K562 (cell line): ENCODE data around the gene CCNY. TPM values are rescaled to one million over a fixed set of nuclear protein-coding genes. Genes with fewer than 3 reads are reported as not detected.

Source experiments
- ARID1B ChIP-seq: fragments of 450-650 bp; IDR thresholded peaks from 2 replicates; pipeline ENCODE4 v1.6.1; 2016; ENCODE audit warnings: antibody characterized with exemption, mild to moderate bottlenecking, inconsistent platforms
- CBFA2T3 ChIP-seq: fragments of 450-650 bp; IDR thresholded peaks from 2 replicates; pipeline ENCODE4 v1.6.1; 2017
- CEBPG ChIP-seq, 3 experiments: fragments of 200-800 bp in 1 of 3; sonication (Bioruptor generic) in 1 of 3; sonication (generic) in 1 of 3; formaldehyde crosslinking in 1 of 3; IDR thresholded peaks in 2 of 3; conservative IDR thresholded peaks in 1 of 3; 2 replicates each; pipeline versions ENCODE4 v1.6.1 to v1.8.0; 2016 to 2022; ENCODE audit warnings: missing compliant biosample characterization in 2 of 3, missing genetic modification characterization in 2 of 3, mild to moderate bottlenecking in 1 of 3, missing genetic modification reagents in 1 of 3
- DPF2 ChIP-seq: fragments of 450-650 bp; IDR thresholded peaks from 2 replicates; pipeline ENCODE4 v1.6.1; 2016
- EGR1 ChIP-seq: fragments of 450-650 bp; conservative IDR thresholded peaks from 2 replicates; pipeline ENCODE4 v1.6.1; 2017; ENCODE audit warnings: mild to moderate bottlenecking
- FOS ChIP-seq: IDR thresholded peaks from 3 replicates; pipeline ENCODE4 v1.6.1; 2011; ENCODE audit not compliant: insufficient read length; ENCODE audit errors: extremely low read depth
- HDAC3 ChIP-seq: fragments of 450-650 bp; IDR thresholded peaks from 2 replicates; pipeline ENCODE4 v1.6.1; 2018; ENCODE audit warnings: borderline replicate concordance, mild to moderate bottlenecking, moderate library complexity; ENCODE audit not compliant: partially characterized antibody
- HDGF ChIP-seq: fragments of 450-650 bp; IDR thresholded peaks from 2 replicates; pipeline ENCODE4 v1.6.1; 2016
- NFE2 ChIP-seq: IDR thresholded peaks from 2 replicates; pipeline ENCODE4 v1.6.1; 2014; ENCODE audit warnings: antibody characterized with exemption, low read depth
- NR4A1 ChIP-seq, 2 experiments: fragments of 250-450 bp in 1 of 2; fragments of 450-650 bp in 1 of 2; sonication (Bioruptor Pico) in 1 of 2; IDR thresholded peaks; 2 replicates each; pipeline versions ENCODE4 v1.4.0 to v1.6.1; 2016 to 2020; ENCODE audit warnings: mild to moderate bottlenecking in 2 of 2, missing compliant biosample characterization in 1 of 2, missing genetic modification characterization in 1 of 2, moderate library complexity in 1 of 2
- POLR2AphosphoS2 ChIP-seq: IDR thresholded peaks from 2 replicates; pipeline ENCODE4 v1.6.1; 2012; ENCODE audit warnings: low read length, improper control_type of control experiment
- SMARCA4 ChIP-seq: fragments of 450-650 bp; IDR thresholded peaks from 2 replicates; pipeline ENCODE4 v1.6.1; 2016
- SMARCC2 ChIP-seq: fragments of 450-650 bp; IDR thresholded peaks from 2 replicates; pipeline ENCODE4 v1.6.1; 2017; ENCODE audit warnings: antibody characterized with exemption, moderate library complexity, mild to moderate bottlenecking, low read depth
- SP1 ChIP-seq: sonication (generic); formaldehyde crosslinking; IDR thresholded peaks from 2 replicates; pipeline ENCODE4 v1.8.1; 2022; ENCODE audit warnings: mild to moderate bottlenecking, missing genetic modification reagents
- ZNF175 ChIP-seq: fragments of 200-800 bp; sonication (Bioruptor generic); IDR thresholded peaks from 2 replicates; pipeline ENCODE4 v1.6.1; 2016; ENCODE audit warnings: low read depth, mild to moderate bottlenecking, missing genetic modification characterization, missing compliant biosample characterization
- ZNF232 ChIP-seq: sonication (generic); formaldehyde crosslinking; IDR thresholded peaks from 2 replicates; pipeline ENCODE4 v1.8.0; 2022; ENCODE audit warnings: mild to moderate bottlenecking, missing genetic modification reagents
- polyA plus RNA-seq, 8 experiments: library from polyadenylated mRNA; depleted of rRNA in 4 of 8; stranded (reverse) in 5 of 8; unstranded in 3 of 8; fragments of >200 nt; fragmentation: Nextera tagmentation in 2 of 8; fragmentation: Illumina TruSeq in 1 of 8; extraction: Ambion mirVana in 2 of 8; extraction: Trizol in 1 of 8; gene quantifications; 2 replicates each; pipeline versions ENCODE4 v1.2.1 to v1.2.3, GENCODE V29; 2011 to 2014; ENCODE audit warnings: inconsistent platforms in 1 of 8, missing spikeins in 1 of 8
- total RNA-seq, 7 experiments: library from RNA; depleted of rRNA in 6 of 7; stranded (reverse); fragments of >200 nt in 6 of 7; fragmentation: Illumina TruSeq in 2 of 7; extraction: Trizol in 2 of 7; gene quantifications; 2 replicates each; pipeline versions ENCODE4 v1.2.1 to v1.2.3, GENCODE V29; 2011 to 2021; ENCODE audit warnings: low replicate concordance in 1 of 7
- TF ChIP-seq, protein P1 (sequence below): fragments of 450-650 bp; IDR thresholded peaks from 2 replicates; pipeline ENCODE4 v1.6.1; 2016; ENCODE audit warnings: mild to moderate bottlenecking, moderate library complexity

CCNY gene
- total and polyA plus RNA-seq, 9 of the 15 experiments (the other 6 are each of a cell fraction or from before 2014, with no cell fraction given), result 8.4 to 109 (median 38.6) TPM

DNA sequence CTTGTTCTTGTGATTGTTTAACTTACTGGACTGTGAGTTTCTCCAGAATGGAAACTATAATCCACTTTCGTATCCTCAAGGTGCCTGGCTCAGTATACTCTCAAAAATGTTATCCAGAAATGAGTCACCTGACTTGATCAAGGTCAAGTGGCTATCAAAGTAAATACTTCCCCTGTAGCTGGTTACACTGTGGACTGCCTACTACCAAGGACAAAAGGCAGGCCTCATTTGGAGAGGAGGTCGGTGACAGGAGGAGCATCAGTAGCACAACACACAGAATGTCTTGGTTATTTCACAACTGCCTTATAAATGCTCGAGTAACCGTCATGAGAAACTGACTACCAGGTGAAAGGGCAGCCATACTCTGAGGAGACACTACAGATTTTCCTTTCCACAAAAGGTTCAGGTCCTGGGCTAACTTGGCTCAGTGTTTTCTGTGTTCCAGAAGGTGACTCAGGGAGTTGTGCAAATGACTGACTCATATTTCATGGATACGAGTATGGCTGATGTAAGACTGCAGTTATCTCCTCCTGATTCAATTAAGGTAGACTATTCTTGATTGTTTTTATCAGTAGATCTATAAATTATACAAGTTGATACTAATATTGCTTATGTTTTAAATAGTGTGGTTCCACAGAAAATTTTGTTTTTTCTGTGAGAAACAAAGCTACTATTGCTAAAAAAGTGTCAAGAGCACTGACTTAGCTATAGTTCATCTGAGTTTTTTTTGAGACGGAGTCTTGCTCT lies 4.2 kb upstream of the CCNY start (continued):
- TF ChIP-seq NR4A1 (CRISPR knock-in tag; IDR thresholded peaks at IDR 0.05), result no peak
- 0 out of 2 replicates have a peak, but pooled peaks have one; percentile 46 for TF ChIP-seq NR4A1 (tag; IDR thresholded peaks at IDR 0.05)
- peak; percentile 80 for TF ChIP-seq ARID1B
- TF ChIP-seq SMARCA4, result peak; percentile 91
- peak; percentile 91 for TF ChIP-seq CEBPG (CRISPR knock-in tag; IDR thresholded peaks at IDR 0.05)
- TF ChIP-seq CEBPG (tag; conservative IDR thresholded peaks at IDR 0.05 in 1 of 2, IDR thresholded peaks at IDR 0.05 in 1 of 2), result peak; percentile 91 to 96
- TF ChIP-seq ZNF232 (CRISPR knock-in tag), result no peak
- no peak for TF ChIP-seq CBFA2T3
- peak; percentile 77 for TF ChIP-seq NFE2
- TF ChIP-seq DPF2, result peak; percentile 84; the same call in 1 of the 2 replicates
- no peak for TF ChIP-seq EGR1
- TF ChIP-seq, protein P1, sequence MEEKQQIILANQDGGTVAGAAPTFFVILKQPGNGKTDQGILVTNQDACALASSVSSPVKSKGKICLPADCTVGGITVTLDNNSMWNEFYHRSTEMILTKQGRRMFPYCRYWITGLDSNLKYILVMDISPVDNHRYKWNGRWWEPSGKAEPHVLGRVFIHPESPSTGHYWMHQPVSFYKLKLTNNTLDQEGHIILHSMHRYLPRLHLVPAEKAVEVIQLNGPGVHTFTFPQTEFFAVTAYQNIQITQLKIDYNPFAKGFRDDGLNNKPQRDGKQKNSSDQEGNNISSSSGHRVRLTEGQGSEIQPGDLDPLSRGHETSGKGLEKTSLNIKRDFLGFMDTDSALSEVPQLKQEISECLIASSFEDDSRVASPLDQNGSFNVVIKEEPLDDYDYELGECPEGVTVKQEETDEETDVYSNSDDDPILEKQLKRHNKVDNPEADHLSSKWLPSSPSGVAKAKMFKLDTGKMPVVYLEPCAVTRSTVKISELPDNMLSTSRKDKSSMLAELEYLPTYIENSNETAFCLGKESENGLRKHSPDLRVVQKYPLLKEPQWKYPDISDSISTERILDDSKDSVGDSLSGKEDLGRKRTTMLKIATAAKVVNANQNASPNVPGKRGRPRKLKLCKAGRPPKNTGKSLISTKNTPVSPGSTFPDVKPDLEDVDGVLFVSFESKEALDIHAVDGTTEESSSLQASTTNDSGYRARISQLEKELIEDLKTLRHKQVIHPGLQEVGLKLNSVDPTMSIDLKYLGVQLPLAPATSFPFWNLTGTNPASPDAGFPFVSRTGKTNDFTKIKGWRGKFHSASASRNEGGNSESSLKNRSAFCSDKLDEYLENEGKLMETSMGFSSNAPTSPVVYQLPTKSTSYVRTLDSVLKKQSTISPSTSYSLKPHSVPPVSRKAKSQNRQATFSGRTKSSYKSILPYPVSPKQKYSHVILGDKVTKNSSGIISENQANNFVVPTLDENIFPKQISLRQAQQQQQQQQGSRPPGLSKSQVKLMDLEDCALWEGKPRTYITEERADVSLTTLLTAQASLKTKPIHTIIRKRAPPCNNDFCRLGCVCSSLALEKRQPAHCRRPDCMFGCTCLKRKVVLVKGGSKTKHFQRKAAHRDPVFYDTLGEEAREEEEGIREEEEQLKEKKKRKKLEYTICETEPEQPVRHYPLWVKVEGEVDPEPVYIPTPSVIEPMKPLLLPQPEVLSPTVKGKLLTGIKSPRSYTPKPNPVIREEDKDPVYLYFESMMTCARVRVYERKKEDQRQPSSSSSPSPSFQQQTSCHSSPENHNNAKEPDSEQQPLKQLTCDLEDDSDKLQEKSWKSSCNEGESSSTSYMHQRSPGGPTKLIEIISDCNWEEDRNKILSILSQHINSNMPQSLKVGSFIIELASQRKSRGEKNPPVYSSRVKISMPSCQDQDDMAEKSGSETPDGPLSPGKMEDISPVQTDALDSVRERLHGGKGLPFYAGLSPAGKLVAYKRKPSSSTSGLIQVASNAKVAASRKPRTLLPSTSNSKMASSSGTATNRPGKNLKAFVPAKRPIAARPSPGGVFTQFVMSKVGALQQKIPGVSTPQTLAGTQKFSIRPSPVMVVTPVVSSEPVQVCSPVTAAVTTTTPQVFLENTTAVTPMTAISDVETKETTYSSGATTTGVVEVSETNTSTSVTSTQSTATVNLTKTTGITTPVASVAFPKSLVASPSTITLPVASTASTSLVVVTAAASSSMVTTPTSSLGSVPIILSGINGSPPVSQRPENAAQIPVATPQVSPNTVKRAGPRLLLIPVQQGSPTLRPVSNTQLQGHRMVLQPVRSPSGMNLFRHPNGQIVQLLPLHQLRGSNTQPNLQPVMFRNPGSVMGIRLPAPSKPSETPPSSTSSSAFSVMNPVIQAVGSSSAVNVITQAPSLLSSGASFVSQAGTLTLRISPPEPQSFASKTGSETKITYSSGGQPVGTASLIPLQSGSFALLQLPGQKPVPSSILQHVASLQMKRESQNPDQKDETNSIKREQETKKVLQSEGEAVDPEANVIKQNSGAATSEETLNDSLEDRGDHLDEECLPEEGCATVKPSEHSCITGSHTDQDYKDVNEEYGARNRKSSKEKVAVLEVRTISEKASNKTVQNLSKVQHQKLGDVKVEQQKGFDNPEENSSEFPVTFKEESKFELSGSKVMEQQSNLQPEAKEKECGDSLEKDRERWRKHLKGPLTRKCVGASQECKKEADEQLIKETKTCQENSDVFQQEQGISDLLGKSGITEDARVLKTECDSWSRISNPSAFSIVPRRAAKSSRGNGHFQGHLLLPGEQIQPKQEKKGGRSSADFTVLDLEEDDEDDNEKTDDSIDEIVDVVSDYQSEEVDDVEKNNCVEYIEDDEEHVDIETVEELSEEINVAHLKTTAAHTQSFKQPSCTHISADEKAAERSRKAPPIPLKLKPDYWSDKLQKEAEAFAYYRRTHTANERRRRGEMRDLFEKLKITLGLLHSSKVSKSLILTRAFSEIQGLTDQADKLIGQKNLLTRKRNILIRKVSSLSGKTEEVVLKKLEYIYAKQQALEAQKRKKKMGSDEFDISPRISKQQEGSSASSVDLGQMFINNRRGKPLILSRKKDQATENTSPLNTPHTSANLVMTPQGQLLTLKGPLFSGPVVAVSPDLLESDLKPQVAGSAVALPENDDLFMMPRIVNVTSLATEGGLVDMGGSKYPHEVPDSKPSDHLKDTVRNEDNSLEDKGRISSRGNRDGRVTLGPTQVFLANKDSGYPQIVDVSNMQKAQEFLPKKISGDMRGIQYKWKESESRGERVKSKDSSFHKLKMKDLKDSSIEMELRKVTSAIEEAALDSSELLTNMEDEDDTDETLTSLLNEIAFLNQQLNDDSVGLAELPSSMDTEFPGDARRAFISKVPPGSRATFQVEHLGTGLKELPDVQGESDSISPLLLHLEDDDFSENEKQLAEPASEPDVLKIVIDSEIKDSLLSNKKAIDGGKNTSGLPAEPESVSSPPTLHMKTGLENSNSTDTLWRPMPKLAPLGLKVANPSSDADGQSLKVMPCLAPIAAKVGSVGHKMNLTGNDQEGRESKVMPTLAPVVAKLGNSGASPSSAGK, result peak; percentile 19; the same call in 1 of the 2 replicates
- TF ChIP-seq FOS, result peak; percentile 42
- no peak for TF ChIP-seq ZNF175 (CRISPR knock-in tag)
- peak; percentile 36; the same call in 1 of the 2 replicates for TF ChIP-seq POLR2AphosphoS2
- TF ChIP-seq HDGF, result no peak
- peak; percentile 79; the same call in 1 of the 2 replicates for TF ChIP-seq SMARCC2
- TF ChIP-seq SP1 (CRISPR knock-in tag), result 0 out of 2 replicates have a peak, but pooled peaks have one; percentile 41
- peak; percentile 32 for TF ChIP-seq HDAC3
